NCI-H2081 (cell line): ENCODE data around the gene MDM4.
"Not testable (repeated sequence)": the region's sequence is repeated elsewhere in the genome, so short reads cannot be mapped to it uniquely, and the experiment has no call there.

ENCODE experiments used
- DNase-seq, 2 experiments: peaks; one replicate each; lab custom pipeline; 2025; lab: John Stamatoyannopoulos, UW

MDM4 gene

GRCh38 chr1:204562075-204562990 is 46.1 kb downstream of the MDM4 start:
- DNase-seq, result no peak

GRCh38 chr1:204563307-204563706 is 47.1 kb downstream of the MDM4 start:
- no peak for DNase-seq

GRCh38 chr1:204563780-204564179 is 47.6 kb downstream of the MDM4 start:
- no peak for DNase-seq

- no peak for DNase-seq
Measured at GRCh38 chr1:204564835-204565234, 48.6 kb downstream of the MDM4 start.

- peak; percentile 81 to 85 for DNase-seq
Measured at GRCh38 chr1:204565617-204566582, 49.7 kb downstream of the MDM4 start.

- no peak for DNase-seq
Measured at GRCh38 chr1:204566583-204566955, 50.4 kb downstream of the MDM4 start.

GRCh38 chr1:204567071-204567470 is 50.9 kb downstream of the MDM4 start:
- DNase-seq, result no peak

GRCh38 chr1:204568576-204569315 is 52.5 kb downstream of the MDM4 start:
- no peak for DNase-seq

GRCh38 chr1:204569478-204569877 is 53.3 kb downstream of the MDM4 start:
- no peak for DNase-seq

GRCh38 chr1:204570021-204570420 is 53.8 kb downstream of the MDM4 start:
- DNase-seq, result not testable (repeated sequence)

- DNase-seq, result no peak
Measured at GRCh38 chr1:204571128-204571527, 54.9 kb downstream of the MDM4 start.

- DNase-seq, result no peak
Measured at GRCh38 chr1:204571631-204572030, 55.4 kb downstream of the MDM4 start.

GRCh38 chr1:204572923-204573922 is 57.0 kb downstream of the MDM4 start:
- DNase-seq, result no peak

GRCh38 chr1:204574016-204574864 is 58.0 kb downstream of the MDM4 start:
- no peak for DNase-seq

- DNase-seq, result no peak
Measured at GRCh38 chr1:204574865-204575163, 58.6 kb downstream of the MDM4 start.

GRCh38 chr1:204575221-204576190 is 59.3 kb downstream of the MDM4 start:
- DNase-seq, result no peak

- no peak for DNase-seq
Measured at GRCh38 chr1:204576422-204576821, 60.2 kb downstream of the MDM4 start.

- no peak for DNase-seq
Measured at GRCh38 chr1:204577794-204578478, 61.7 kb downstream of the MDM4 start.
